Ramos (cell line): ENCODE measurements around the gene MGAT5B.
"Not testable (repeated sequence)": the region's sequence is repeated elsewhere in the genome, so short reads cannot be mapped to it uniquely, and the experiment has no call there.

Source experiments
- in situ Hi-C: fragments of 300-500 bp; cut with MboI; formaldehyde crosslinking; loops from one replicate; pipeline ENCODE4 v1.14.3; 2022; ENCODE audit warnings: low sequenced_read_pairs; ENCODE audit not compliant: unreplicated experiment

Gene MGAT5B

GRCh38 chr17:76966486-76967181, 98.4 kb downstream of the MGAT5B start:
- in situ Hi-C loops, result no loop called here

DNA sequence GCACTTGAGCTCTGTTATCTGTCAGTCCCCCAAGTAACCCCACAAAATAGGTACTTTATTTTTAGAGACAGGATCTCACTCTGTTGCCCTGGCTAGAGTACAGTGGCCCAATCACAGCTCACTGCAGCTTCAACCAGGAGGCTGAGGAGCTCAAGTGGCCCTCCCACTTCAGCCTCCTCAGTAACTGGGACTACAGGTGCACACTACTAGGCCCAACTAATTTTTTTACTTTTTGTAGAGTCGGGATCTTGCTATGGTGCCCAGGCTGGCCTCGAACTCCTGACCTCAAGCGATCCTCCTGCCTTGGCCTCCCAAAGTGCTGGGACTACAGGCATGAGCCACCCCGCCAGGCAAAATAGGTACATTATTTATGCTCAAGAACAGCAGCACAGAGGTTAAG, 99.6 kb downstream of the MGAT5B start:
- in situ Hi-C loops, result no loop called here

- in situ Hi-C loops, result no loop called here
Observed at GRCh38 chr17:76968707-76969597, 100.7 kb downstream of the MGAT5B start.

- in situ Hi-C loops, result no loop called here
Observed at GRCh38 chr17:76969598-76970172, 101.5 kb downstream of the MGAT5B start.

DNA sequence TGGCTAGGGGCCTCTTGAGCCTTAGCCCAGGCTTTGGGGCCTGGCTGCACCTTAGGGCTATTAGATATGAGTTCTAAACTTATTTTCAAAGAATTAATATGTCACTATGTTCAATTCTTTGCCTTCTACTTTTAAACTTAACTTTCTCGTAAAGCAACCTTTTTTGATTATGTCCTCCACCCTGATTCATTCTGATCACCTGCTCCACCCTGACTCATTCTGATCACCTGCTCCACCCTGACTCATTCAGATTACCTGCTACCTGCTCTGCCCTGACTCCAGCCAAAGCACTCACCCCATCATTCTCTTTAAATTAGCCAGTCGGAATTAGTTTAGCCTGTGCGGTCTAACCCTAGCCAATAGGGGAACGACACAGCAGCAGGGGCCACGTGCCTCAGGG, 102.0 kb downstream of the MGAT5B start:
- in situ Hi-C loops, result not testable (repeated sequence)

- in situ Hi-C loops, result no loop called here
Observed at GRCh38 chr17:76972046-76972641, 103.9 kb downstream of the MGAT5B start.

DNA sequence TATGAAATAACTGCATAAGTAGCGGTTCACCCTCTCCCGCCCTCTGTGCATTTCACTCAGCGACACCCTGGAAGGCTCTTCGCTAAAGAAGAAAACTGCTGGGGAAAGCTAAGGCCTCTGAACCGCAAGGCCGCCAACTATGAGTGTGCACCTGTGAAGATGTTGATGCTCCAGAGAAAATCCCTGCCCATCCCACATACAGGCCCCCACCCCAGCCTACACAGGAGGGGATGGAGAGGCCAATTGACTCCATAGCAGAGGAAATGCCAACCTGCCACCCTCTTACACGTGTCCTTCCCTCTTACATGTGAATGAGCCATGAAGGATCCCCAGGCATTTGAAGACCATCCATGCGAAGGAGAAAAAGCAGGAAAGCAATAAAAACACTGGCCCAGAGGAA, 104.8 kb downstream of the MGAT5B start:
- in situ Hi-C loops, result no loop called here

- in situ Hi-C loops, result no loop called here
Observed at GRCh38 chr17:76974721-76975120, 106.5 kb downstream of the MGAT5B start.

GRCh38 chr17:76978050-76978449, 109.8 kb downstream of the MGAT5B start:
- in situ Hi-C loops, result not testable (repeated sequence)

DNA sequence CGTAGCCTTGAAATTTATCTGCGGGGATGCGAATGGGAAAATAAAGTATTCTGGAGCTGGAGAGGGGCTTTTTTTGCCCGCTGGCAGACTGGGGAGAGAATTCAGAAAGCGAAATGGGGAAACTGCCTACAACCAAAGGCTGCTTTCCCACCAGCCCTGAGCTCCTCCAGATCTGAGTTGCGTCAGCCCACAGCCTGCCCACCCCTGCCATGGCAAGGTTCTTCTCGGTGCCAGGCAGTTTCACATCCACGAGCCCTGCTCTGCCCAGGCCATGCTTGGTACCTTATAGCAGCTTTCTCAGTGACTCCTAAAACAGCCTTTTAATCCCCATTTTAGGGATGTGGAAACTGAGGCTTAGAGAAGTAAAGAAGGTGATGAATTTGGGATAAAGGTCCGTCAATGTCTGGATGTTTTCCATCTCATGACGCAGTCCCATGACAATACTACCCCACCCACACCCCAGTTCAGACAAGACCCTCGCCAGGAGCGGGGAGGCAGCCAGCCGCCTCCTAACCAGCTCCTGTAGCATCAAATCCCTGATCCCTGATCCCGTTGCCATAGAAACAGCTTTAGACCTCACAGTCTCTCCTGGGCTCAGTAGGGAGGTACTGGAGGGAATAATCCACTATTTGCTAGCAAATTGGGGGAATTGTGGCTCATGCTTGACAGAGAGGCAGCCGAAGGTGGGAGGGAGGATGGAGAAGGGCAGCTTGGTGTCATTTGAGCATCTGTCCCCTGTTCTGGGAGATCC, 113.5 kb downstream of the MGAT5B start:
- in situ Hi-C loops, result no loop called here

- in situ Hi-C loops, result no loop called here
Observed at GRCh38 chr17:76982408-76983074, 114.3 kb downstream of the MGAT5B start.

GRCh38 chr17:76983075-76983775, 115.0 kb downstream of the MGAT5B start:
- in situ Hi-C loops, result no loop called here

- in situ Hi-C loops, result no loop called here
Observed at GRCh38 chr17:76986365-76986764, 118.2 kb downstream of the MGAT5B start.

DNA sequence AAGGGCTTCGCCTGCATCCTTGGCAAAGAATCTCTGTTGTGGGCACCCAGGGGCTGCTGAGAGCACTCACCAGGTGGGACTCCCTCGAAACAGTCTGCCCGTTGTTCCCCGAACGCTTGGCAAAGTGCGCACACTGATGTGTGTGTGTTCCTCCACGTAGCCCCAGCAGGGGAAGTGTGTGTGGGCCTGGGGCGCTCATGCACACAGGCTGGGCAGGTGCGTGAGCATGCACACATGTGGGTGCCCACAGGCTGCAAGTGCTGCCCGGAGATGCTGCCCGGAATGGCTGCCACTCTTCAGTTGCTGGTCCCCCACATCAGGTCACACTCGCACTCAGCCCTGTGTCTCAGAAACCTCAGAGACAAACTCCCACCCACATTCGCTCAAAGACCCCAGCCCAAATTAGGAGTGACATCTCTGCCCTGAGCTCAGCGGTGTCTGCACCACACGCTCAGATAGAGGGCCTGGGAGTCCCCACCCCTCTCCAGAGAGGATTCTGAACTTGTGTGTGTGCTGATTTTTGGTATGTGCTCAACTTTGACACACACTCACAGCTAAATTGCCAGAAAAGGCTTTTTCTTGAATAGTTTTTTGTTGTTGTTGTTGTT, 119.4 kb downstream of the MGAT5B start:
- in situ Hi-C loops, result no loop called here

GRCh38 chr17:76988796-76989195, 120.6 kb downstream of the MGAT5B start:
- in situ Hi-C loops, result no loop called here

GRCh38 chr17:76989519-76989918, 121.3 kb downstream of the MGAT5B start:
- in situ Hi-C loops, result no loop called here

GRCh38 chr17:76992891-76993290, 124.7 kb downstream of the MGAT5B start:
- in situ Hi-C loops, result no loop called here

DNA sequence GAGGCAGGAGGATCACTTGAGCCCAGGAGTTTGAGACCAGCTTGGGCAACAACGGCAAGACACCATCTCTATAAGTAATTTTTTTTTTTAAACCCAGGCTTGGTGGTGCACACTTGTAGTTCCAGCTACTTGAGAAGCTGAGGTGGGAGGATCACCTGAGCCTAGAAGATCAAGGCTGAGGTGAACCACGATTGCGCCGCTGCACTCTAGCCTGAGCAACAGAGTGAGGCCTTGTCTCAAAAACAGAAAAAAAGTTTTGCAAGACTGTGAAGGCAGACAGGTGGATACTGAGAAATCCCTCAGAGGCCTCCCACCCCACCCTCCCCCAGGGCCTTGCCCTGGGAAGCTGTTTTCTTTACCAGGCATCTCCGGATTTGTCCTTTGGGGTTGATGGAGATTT, 125.4 kb downstream of the MGAT5B start:
- in situ Hi-C loops, result no loop called here

- in situ Hi-C loops, result no loop called here
Observed at GRCh38 chr17:76994237-76994637, 126.0 kb downstream of the MGAT5B start.
